ENCODE data around the gene C6orf132. TPM values are rescaled to one million over a fixed set of nuclear protein-coding genes. Genes with fewer than 3 reads are reported as not detected.

Gene C6orf132
- total and polyA plus RNA-seq, 9 of the 15 experiments (the other 6 are each of a cell fraction or from before 2014, with no cell fraction given) = 0.06 to 0.35 (median 0.14) TPM

DNA sequence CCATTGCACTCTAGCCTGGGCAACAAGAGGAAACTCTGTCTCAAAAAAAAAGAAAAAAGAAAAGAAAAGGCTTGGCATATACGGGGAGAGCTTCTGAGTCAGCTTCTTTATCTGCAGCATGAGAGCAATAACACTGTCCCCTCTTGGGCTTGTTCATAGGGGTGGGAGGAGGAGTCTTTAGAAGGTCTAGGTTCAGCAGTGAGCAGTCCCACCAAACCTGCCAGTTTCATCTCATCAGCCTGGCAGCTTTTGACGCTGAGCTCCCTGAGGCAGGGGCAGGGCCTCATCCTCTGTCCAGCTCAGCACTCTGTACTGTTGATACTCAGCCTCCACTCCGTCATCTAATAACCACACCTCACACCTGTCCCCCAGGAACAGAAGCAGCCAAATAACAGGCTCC lies 5.6 kb upstream of the C6orf132 start:
- peak; percentile 29; the same call in 1 of the 2 replicates for TF ChIP-seq DPF2 (IDR thresholded peaks at IDR 0.05)
- TF ChIP-seq C11orf30 (IDR thresholded peaks at IDR 0.05; ENCODE audit: low read depth) = peak; percentile 31; the same call in 1 of the 2 replicates
- no peak for TF ChIP-seq ZNF696 (CRISPR knock-in tag; conservative IDR thresholded peaks at IDR 0.05)
- TF ChIP-seq MAFG (tag; conservative IDR thresholded peaks at IDR 0.05) = 0 out of 2 replicates have a peak, but pooled peaks have one; percentile 14
- no peak for TF ChIP-seq SMAD3 (CRISPR knock-in tag; conservative IDR thresholded peaks at IDR 0.05)
- TF ChIP-seq, protein P1, sequence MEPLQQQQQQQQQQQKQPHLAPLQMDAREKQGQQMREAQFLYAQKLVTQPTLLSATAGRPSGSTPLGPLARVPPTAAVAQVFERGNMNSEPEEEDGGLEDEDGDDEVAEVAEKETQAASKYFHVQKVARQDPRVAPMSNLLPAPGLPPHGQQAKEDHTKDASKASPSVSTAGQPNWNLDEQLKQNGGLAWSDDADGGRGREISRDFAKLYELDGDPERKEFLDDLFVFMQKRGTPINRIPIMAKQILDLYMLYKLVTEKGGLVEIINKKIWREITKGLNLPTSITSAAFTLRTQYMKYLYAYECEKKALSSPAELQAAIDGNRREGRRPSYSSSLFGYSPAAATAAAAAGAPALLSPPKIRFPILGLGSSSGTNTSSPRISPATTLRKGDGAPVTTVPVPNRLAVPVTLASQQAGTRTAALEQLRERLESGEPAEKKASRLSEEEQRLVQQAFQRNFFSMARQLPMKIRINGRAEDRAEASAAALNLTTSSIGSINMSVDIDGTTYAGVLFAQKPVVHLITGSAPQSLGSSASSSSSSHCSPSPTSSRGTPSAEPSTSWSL (CRISPR knock-in tag; IDR thresholded peaks at IDR 0.05; ENCODE audit: borderline replicate concordance) = no peak
- TF ChIP-seq, protein P2, sequence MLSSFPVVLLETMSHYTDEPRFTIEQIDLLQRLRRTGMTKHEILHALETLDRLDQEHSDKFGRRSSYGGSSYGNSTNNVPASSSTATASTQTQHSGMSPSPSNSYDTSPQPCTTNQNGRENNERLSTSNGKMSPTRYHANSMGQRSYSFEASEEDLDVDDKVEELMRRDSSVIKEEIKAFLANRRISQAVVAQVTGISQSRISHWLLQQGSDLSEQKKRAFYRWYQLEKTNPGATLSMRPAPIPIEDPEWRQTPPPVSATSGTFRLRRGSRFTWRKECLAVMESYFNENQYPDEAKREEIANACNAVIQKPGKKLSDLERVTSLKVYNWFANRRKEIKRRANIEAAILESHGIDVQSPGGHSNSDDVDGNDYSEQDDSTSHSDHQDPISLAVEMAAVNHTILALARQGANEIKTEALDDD (IDR thresholded peaks at IDR 0.05) = 0 out of 2 replicates have a peak, but pooled peaks have one; percentile 29
- TF ChIP-seq ZNF316 (IDR thresholded peaks at IDR 0.05) = peak; percentile 62
- peak; percentile 23; the same call in 1 of the 2 replicates for TF ChIP-seq JUND (IDR thresholded peaks at IDR 0.05; ENCODE audit: borderline replicate concordance, low read depth, low read length)
- TF ChIP-seq JUND (tag; IDR thresholded peaks at IDR 0.05; ENCODE audit: borderline replicate concordance, low read depth, low read length) = no peak
- TF ChIP-seq SMARCE1 (IDR thresholded peaks at IDR 0.05) = 0 out of 2 replicates have a peak, but pooled peaks have one; percentile 17
- ChIA-PET CTCF (ENCODE audit: low intra/inter-chr PET ratio) (no interaction called here), POLR2A (interaction anchor here (1.2 to 2.0 kb wide), 6 partner anchors 8 to 44 kb away, joined by 3 to 8 read pairs (median 5); no protein-coding TSS in a partner anchor)
- H3K36me3 ChIP-seq (ENCODE audit: control insufficient read depth, insufficient read depth, low read length) = no peaks in the 10 kb centered on the region
- no peak overlapping the region for H3K4me2 ChIP-seq (ENCODE audit: insufficient read depth, low read length)
- H4K20me1 ChIP-seq (replicated peaks; ENCODE audit: control insufficient read depth, insufficient read depth, low read length) = no peaks in the 10 kb centered on the region
- no TSS peak for BruUV-seq (replicated peaks)
- H3K4me3 ChIP-seq = no peak overlapping the region
- DNase-seq (ENCODE audit: extremely low read depth in 1 of 4, low spot score in 3 of 4) = peak in 2 of 4 experiments; percentile 56 to 57
- 13% methylated on average over 3 of the region's 3 CpGs for WGBS (ENCODE audit: insufficient coverage, low coverage, missing lambda C conversion rate)
- H3K27me3 ChIP-seq (ENCODE audit: control insufficient read depth in 2 of 2, insufficient read depth in 2 of 2, low read length in 2 of 2) = peaks cover 9 to 27% of the 10 kb centered on the region in 2 experiments; a peak in 4 of 5 replicates
- H3K27ac ChIP-seq (ENCODE audit: extremely low read depth, low read depth, low read length) = no peak overlapping the region
- FAIRE-seq = peak; percentile 75
- peak overlapping the region; percentile 22; the same call in 1 of the 2 replicates for H2AFZ ChIP-seq (ENCODE audit: low read depth, low read length)
- in situ Hi-C loops (cut with MboI) = no loop called here
- ATAC-seq = peak; percentile 81
- H3K79me2 ChIP-seq (ENCODE audit: control insufficient read depth, insufficient read depth, low read length) = no peaks in the 10 kb centered on the region
- no peaks in the 10 kb centered on the region for H3K9me1 ChIP-seq (ENCODE audit: control insufficient read depth, insufficient read depth, low read length)
- intact Hi-C loops (cut with micrococcal nuclease) = no loop called here
- 0 out of 4 replicates have a peak overlapping the region, but pooled peaks of 1 of the 2 experiments have one; percentile 72 for H3K9ac ChIP-seq (ENCODE audit: insufficient read depth in 1 of 2, low read depth in 2 of 2, low read length in 2 of 2)
- peaks cover 4 to 18% of the 10 kb centered on the region in 2 experiments; a peak in 3 of 5 replicates for H3K4me1 ChIP-seq (replicated peaks in 1 of 2; ENCODE audit: control insufficient read depth in 2 of 2, insufficient read depth in 2 of 2, low read length in 2 of 2)
- no peaks in the 10 kb centered on the region for H3K9me3 ChIP-seq (replicated peaks; ENCODE audit: control insufficient read depth, insufficient read depth, low read depth, low read length)

Data from K562 (cell line).